GM08714 (cell line): ENCODE data around the gene VPS13D.

ENCODE experiments used
- H3K4me3 ChIP-seq: fragments of 200-500 bp; sonication (Bioruptor generic); 2 replicates; pipeline ENCODE4 v1.5.1; 2014; ENCODE audit warnings: mild to moderate bottlenecking, low read length, inconsistent platforms
- ZNF274 ChIP-seq: IDR thresholded peaks from 2 replicates; pipeline ENCODE4 v1.6.1; 2012; ENCODE audit warnings: mild to moderate bottlenecking, low read depth, low read length

Gene VPS13D

DNA sequence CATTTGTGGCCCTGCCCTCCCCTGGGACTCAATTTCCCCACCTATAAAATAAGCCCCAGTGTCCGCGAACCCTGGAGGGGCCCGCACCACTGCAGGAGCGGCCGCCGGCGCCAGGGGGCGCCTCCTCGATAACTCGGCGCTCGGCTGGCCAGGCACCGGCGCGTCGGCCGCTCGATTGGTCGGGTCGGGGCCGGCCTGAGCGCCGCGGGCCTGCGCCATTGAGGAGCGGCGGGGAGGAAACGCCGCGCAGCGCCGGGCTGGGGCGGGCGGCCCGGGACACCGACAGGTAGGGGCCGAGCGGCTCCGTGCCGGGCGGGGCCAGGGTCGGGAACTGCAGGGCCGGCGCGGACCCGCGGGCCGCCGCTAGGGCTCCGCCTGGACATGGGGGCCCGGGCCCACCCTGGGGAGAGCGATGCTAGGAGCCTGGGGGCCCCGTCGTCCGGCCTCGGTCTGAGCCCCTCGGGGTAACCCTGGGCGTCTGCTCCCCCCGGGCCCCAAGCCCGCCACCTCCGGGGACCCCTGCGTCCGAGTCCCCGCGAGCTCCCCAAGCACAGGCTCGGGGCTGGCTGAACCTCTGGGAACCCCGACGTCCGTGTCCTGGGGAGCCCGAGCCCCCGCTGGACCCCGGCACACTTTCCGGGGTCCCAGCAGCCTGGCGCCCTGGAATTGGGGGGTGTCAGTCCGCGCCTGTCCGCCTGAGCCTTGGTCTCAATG is at the start of gene VPS13D:
TSS of gene VPS13D (plus strand) at position 196 of the 714 bp plus-strand sequence. CDS start 4,237 bp downstream, outside the sequence.
- peak within 1 kb of the TSS; percentile 78 for H3K4me3 ChIP-seq
- TF ChIP-seq ZNF274, result no peak

DNA sequence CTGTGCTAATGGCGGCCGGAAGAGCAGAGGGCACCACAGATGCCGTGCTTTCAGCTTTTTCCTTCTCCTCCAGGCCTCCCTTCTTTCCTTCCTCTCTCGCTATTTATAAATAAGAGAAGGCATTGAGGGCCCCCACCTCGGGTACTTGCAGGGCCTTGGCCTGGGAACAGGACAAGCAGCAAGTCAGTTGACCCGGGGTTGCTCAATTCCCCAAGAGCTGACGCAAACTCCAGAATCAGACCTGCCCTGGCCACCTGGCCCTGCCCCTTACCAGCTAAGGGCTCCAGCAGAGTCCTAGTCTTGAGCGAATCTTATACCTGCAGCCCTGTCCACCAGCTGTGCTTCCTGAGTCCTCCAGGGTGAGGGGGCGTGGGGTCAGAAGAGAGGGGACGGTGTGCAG is 49.5 kb upstream of the VPS13D start:
- TF ChIP-seq ZNF274, result no peak
- H3K4me3 ChIP-seq, result no peak overlapping the region

DNA sequence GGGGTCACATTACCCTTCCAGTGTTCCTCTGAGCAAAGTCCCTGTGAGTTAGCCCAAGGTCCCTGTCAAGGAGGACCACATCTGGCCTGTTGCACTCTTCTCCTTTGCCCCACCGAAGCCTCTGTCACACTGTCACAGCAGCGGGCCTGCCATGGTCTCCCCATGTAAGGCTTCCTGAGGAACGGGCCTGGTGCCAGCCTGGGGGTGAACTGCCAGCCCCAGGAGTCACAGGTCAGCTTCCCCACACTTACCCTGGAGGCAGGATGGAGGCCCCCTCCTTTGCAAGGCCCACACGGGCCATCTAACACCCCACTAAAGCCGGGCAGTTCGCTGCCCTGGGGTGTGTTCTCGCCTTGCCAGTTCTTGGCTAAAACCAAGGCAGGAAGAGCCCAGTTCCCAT is 48.9 kb upstream of the VPS13D start:
- TF ChIP-seq ZNF274, result no peak
- no peak overlapping the region for H3K4me3 ChIP-seq

- no peak for TF ChIP-seq ZNF274
- no peak overlapping the region for H3K4me3 ChIP-seq
Measured at GRCh38 chr1:12181568-12181967, 48.3 kb upstream of the VPS13D start.

GRCh38 chr1:12182410-12182984 is 47.3 kb upstream of the VPS13D start:
- no peak overlapping the region for H3K4me3 ChIP-seq
- no peak for TF ChIP-seq ZNF274

- H3K4me3 ChIP-seq, result no peak overlapping the region
- no peak for TF ChIP-seq ZNF274
Measured at GRCh38 chr1:12183095-12183794, 46.6 kb upstream of the VPS13D start.

GRCh38 chr1:12184008-12184681 is 45.7 kb upstream of the VPS13D start:
- H3K4me3 ChIP-seq, result no peak overlapping the region
- TF ChIP-seq ZNF274, result no peak

DNA sequence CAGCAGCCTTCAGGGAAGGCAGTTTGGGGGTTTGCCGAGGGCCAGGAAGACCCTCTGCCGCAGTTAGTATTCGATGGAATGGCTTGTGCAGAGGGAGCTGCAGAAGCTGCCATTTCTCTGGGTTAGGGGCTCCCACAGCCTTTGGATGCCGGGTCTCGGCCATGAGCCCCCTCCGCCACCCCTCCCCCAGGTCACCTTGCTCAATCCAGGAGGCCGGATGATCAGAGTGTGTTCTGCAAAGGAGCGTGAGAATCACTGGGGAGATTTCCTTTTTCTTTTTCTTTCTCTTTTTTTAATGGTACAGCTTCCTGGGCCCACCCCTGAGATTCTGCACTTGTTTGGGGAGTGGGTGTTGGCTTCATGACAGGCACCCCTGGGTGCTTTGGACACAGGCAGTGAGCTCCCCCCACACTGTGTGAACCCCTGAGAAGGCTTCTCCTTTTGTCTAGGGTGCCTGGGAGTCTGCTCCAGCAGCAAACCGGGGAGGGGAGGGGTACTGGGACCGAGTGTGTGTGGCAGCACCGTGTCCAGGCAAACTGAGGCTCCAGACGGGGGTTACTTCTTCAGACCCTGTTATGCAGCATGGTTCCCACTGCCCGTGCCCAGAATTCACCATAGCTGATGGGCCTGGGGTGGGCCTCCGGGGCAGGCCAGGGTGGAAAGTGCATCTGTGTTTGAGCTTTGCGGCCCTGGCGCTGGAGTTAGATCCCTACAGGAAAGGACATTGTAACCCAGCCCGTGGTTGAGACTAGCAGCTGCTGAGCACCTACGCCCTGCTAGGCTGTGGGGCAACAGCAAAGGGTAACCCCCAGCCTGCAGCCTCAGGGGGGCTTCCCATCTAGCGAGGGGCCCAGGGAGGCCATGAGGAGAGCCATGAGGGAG is 44.6 kb upstream of the VPS13D start:
- TF ChIP-seq ZNF274, result no peak
- no peak overlapping the region for H3K4me3 ChIP-seq

DNA sequence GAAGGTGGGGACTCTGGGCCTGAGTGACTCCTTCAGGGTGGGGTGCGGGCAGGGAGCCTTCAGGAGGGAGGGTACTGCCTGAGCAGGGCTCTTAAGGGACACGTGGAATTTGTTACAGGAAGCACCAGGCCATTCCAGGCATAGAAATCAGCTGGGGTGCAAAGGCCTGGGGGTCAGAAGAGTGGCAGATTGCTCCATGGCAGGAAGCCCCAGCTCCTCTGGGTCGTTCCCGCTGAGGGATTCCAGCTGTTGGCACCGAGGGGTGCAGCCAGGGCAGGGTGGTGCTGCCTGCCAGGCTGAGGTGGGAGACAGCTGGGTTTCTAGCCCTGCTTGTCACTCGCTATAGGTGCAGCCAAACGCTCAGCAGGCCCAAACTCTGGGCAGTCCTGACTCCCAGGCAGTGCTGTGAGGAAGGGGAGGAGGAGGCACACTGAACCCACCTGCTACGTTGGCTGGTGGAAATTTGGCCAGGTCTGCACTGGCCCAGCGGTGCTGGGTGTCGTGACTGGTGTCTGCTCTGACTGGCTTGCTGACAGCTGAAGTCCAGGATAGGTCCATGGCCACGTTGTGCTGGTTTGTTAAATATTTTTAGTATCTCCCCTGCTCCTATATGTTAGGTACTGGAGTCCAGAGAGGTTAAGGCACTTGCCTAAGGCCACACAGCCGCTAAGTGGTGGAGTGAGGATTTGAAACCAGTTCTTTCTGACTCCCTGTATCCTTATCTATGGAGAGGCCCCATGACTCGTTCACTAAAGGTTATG is 43.7 kb upstream of the VPS13D start:
- no peak for TF ChIP-seq ZNF274
- H3K4me3 ChIP-seq, result no peak overlapping the region

DNA sequence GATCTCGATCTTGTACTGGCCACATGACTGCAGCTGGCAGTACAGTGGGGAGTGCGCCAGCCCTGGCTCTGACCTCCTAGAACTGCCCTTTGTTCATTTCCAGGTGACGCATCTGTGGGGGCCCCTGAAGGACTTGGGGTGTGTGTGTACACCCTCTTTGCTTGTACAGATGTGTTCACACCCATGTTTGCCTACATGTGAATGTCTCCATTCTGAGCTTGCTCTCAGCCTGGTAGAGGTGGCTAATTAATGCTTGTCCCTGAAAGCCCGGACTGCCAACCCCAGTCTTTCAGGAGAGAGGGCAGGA is 43.2 kb upstream of the VPS13D start:
- no peak overlapping the region for H3K4me3 ChIP-seq
- TF ChIP-seq ZNF274, result no peak

- no peak overlapping the region for H3K4me3 ChIP-seq
- no peak for TF ChIP-seq ZNF274
Measured at GRCh38 chr1:12188115-12188514, 41.7 kb upstream of the VPS13D start.

DNA sequence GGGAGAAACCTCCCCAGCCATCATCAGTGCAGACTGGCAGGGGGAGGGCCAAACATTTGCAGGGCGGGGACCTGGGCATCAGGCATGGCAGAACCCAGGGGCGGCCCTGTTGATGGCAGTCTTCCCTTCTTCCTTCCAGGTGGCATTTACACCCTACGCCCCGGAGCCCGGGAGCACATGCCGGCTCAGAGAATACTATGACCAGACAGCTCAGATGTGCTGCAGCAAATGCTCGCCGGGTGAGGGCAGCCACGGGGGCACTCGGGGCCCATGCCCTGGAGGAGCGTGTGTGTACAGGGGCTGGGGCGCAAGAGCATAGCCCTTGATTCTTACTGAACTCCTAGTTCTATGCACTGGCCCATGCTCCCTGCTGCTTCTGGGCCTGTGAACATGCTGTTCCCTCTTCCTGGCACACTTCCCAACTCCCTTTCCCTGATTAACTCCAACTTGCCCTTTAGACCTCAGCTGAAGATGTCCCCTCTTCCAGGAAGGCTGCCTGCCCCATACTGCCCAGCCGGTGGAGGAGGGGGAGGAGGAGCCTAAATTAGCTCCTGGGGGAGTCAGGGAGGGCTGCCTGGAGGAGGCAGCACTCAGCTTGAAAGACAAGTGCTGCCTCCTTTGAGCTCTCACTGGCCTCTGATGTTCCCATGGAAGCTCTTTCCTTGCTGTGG is 41.0 kb upstream of the VPS13D start:
- no peak overlapping the region for H3K4me3 ChIP-seq
- TF ChIP-seq ZNF274, result no peak

DNA sequence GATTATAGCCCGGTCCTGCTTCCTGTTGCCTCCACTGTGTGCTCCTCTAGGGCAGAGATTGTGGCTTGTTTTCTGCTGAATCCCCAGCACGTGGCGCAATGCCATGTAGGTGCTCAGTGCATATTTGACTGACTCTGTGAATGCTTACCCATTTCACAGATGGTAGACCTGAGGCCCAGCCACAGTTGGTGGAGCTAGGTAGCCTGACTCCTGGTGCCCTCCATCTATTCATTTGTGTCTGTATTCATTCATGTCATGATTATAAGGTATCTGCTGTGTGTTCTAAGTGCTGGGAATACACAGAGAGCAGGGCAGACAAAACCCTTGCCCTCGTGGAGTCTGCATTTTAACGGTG is 40.5 kb upstream of the VPS13D start:
- TF ChIP-seq ZNF274, result no peak
- H3K4me3 ChIP-seq, result no peak overlapping the region
